Chondrocyte (in vitro differentiated cells): Measurements from ENCODE around the gene TTLL11. TPM values are rescaled to one million over a fixed set of nuclear protein-coding genes. Genes with fewer than 3 reads are reported as not detected.

Source experiments
- DNase-seq: peaks from one replicate; pipeline ENCODE4 v3.0.0; 2021; ENCODE audit warnings: mixed read lengths, low spot score
- H3K27ac Mint-ChIP-seq: one replicate; pipeline ENCODE4 v1.8.0; 2021; ENCODE audit warnings: mild to moderate bottlenecking, moderate library complexity, mixed read lengths; ENCODE audit not compliant: unreplicated experiment
- H3K27me3 Mint-ChIP-seq: 2 replicates; pipeline ENCODE4 v1.8.0; 2021; ENCODE audit warnings: low read depth, mixed read lengths
- H3K36me3 Mint-ChIP-seq: 2 replicates; pipeline ENCODE4 v1.8.0; 2021; ENCODE audit warnings: low read depth, mixed read lengths
- H3K4me1 Mint-ChIP-seq: 2 replicates; pipeline ENCODE4 v1.8.0; 2021; ENCODE audit warnings: low read depth, mild to moderate bottlenecking, mixed read lengths
- H3K4me3 Mint-ChIP-seq: one replicate; pipeline ENCODE4 v1.8.0; 2021; ENCODE audit warnings: mild to moderate bottlenecking, moderate library complexity, mixed read lengths; ENCODE audit not compliant: unreplicated experiment
- H3K9me3 Mint-ChIP-seq: 2 replicates; pipeline ENCODE4 v1.8.0; 2021; ENCODE audit warnings: low read depth, mixed read lengths
- CTCF ChIP-seq: fragments of 200-600 bp; sonication (generic); IDR thresholded peaks from 2 replicates; pipeline ENCODE4 v1.5.0; 2021; ENCODE audit warnings: antibody characterized with exemption, mild to moderate bottlenecking, moderate library complexity
- total RNA-seq: library from RNA; stranded (reverse); gene quantifications from 3 replicates; pipeline ENCODE4 v1.2.1, GENCODE V29; 2021

The TTLL11 gene
- total RNA-seq, 1 donor from 2014 or later: 9.1 TPM

- Mint-ChIP-seq H3K4me1 (peaks cover 34% of the 10 kb centered on the region), H3K36me3 (no peaks in the 10 kb centered on the region), H3K9me3 (no peaks in the 10 kb centered on the region), H3K4me3 (no peak overlapping the region), H3K27me3 (peaks cover 2% of the 10 kb centered on the region), H3K27ac (peak overlapping the region; percentile 3)
- no peak for DNase-seq
- TF ChIP-seq CTCF: no peak
Measured at GRCh38 chr9:122096620-122097415, 3.7 kb upstream of the TTLL11 start.

GRCh38 chr9:122095010-122095767 is 2.1 kb upstream of the TTLL11 start:
- DNase-seq: no peak
- Mint-ChIP-seq H3K36me3 (peaks cover under 1% of the 10 kb centered on the region), H3K9me3 (no peaks in the 10 kb centered on the region), H3K27ac (no peak overlapping the region), H3K4me1 (peaks cover 51% of the 10 kb centered on the region), H3K27me3 (peaks cover 2% of the 10 kb centered on the region), H3K4me3 (no peak overlapping the region)
- peak; percentile 86 for TF ChIP-seq CTCF

- Mint-ChIP-seq H3K9me3 (no peaks in the 10 kb centered on the region), H3K4me3 (peak overlapping the region; percentile 77), H3K4me1 (peaks cover 49% of the 10 kb centered on the region), H3K27me3 (peaks cover 2% of the 10 kb centered on the region), H3K36me3 (peaks cover 5% of the 10 kb centered on the region), H3K27ac (peak overlapping the region; percentile 38)
- DNase-seq: no peak
- TF ChIP-seq CTCF: no peak
Measured at GRCh38 chr9:122091682-122092592, 1.2 kb downstream of the TTLL11 start.

GRCh38 chr9:122090981-122091380 is 2.1 kb downstream of the TTLL11 start:
- DNase-seq: no peak
- TF ChIP-seq CTCF: no peak

More at GRCh38 chr9:122090981-122091380, 2.1 kb downstream of the TTLL11 start:
- Mint-ChIP-seq H3K27me3 (peaks cover 2% of the 10 kb centered on the region), H3K36me3 (peaks cover 5% of the 10 kb centered on the region), H3K27ac (no peak overlapping the region), H3K4me1 (peaks cover 51% of the 10 kb centered on the region), H3K4me3 (no peak overlapping the region), H3K9me3 (no peaks in the 10 kb centered on the region)
